HG03045 (cell line): Measurements from ENCODE around the gene RAB7A.
"Not testable (repeated sequence)": the region's sequence is repeated elsewhere in the genome, so short reads cannot be mapped to it uniquely, and the experiment has no call there.

Experiments used
- ATAC-seq: cut with Tn5 transposase; IDR thresholded peaks from one replicate; pipeline ENCODE4 v1.9.1; 2021; ENCODE audit warnings: mild to moderate bottlenecking, moderate library complexity; ENCODE audit not compliant: unreplicated experiment

The RAB7A gene

GRCh38 chr3:128815318-128816064 lies 89.5 kb downstream of the RAB7A start:
- no peak for ATAC-seq

DNA sequence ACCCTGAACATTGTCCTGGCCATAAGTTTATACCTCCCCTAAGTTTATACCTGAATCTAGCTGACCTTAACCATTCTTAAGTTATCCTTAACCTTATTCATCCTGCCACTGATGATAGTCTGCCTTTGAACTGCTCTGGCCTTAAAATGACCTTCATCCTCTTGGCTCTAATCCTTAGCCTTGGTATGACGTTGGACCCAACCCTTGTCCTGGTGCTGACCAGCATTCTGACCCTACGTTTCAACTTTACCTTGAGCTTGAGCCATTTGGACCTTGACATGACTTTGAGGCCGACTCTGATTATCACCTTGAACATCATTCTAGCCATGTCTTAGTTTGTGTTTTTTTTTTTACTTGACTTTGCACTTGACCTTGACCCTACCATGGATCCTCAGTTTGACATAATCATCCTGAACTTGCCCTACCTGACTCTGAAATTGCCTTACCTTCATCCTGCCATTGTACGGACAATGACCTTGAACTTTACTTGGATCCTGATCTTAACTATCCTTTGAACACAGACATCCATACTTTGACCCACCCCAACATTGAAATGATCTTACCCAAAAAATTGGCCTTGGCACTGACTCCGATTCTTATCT lies 92.3 kb downstream of the RAB7A start:
- no peak for ATAC-seq

DNA sequence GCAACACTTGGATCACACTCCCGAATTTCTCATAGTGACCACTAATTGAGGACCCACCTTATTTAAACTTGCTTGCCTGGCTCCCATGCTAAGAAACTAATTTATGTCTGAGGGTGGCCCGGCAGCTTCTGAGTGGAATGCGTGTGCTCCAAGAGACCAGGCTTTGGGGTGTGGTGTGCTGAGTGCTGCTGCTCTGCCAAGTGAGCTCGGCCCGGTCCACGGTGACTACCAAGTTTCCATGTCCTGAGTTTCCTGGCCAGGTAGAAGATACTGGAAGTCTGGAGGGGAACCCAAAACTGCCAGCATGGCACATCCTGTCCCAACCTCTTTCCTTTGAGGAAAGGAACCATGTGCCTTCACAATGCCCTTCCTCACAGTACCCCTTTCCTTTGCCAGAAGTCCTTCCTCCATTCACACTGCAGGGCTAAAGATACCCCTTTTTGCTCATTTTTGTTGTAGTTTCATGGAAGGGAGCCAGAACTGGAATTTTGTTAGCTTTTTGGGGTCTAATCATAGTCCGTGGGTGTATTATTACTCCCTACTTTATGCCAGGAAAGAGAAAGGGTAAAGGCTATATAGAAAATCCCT lies 94.4 kb downstream of the RAB7A start:
- ATAC-seq: no peak

DNA sequence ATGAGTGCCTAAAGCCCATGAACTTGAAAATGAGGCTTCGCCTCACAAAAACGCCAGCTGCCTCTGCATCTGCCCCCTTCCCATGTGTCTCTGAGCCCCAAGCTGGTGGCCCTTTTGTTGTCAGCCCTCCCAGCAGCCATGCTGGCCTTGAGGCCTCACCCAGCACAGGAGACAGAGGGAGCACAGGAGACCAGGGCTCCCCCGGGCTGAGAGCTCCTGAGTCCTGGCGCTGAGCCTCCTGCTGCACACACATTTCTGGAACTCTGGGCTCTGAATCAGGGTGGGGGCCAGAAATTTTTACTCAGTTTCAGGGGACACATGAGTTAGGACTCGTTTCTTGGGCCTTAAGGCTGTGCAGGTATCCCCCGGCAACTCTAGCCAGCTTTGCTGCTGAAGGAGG lies 97.0 kb downstream of the RAB7A start:
- no peak for ATAC-seq

DNA sequence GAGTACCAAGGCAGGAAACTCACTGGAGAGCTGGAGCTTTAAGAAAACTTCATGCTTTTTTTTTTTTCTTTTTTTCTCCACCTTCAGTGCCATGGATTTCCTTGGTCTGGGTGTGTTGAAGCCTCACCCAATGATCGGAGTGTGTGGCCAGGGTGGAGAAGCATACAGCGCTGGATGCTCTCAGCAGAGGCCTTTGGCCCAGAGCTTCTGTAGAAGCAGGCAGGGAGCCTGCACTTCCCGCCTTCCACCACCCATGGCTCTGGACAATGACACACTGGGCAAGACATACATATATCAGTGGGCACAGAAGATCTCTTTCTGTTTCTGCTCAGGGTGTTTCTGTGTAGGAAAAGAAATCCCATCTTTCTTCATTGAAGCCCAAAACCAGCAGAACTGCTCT lies 97.6 kb downstream of the RAB7A start:
- no peak for ATAC-seq

DNA sequence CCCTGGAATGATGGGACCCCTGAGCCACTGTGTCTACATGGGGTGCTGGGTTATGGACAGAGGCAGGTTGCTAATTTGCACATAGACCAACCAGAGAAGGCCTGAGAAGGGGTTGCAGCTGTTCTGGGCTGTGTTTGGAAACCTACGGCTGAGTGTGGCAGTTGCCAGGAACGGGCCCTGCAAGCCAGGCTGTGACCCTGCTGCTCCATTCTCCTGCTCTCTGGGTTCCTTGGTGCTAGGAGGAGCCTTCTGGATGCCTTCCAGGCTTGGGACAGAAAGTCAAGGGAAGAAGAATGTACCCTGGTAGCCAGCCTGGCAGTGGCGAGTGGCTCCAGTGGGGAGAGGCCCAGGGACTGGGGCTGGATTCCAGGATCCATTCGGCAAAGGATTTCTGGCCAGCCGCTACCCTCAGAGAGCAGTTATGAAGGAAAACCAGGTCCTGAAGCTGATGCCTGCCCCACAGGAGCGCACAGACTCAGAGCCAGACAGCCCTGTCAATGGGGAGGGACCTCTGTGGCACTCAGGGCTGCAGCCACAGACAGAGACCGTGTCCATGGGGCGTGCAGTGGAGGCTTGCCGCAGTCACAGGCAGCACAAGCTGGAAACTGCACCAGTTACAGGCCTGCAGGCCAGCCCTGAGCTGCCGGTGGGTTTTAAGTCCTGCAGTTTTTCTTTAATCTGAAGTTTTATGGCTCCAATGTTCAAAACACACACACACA lies 98.3 kb downstream of the RAB7A start:
- no peak for ATAC-seq

DNA sequence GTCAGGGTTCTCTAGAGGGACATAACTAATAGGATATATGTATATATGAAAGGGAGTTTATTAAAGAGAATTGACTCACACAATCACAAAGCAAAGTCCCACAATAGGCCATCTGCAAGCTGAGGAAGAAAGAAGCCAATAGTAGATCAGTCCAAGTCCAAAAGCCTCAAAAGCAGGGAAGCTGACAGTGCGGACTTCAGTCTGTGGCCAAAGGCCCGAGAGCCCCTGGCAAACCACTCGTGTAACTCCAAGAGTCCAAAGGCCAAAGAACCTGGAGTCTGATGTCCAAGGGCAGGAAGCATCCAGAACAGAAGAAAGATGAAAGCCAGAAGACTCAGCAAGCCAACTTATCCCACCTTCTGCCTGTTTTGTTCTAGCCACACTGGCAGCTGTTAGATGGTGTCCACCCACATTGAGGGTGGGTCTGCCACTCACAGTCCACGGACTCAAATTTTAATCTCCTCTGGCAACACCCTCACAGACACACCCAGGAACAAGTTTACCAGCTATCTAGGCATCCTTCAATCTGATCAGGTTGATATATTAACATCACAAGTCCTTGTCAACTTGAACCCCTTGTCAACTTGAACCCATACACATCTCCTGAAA lies 99.2 kb downstream of the RAB7A start:
- no peak for ATAC-seq

GRCh38 chr3:128829087-128829486 lies 103.1 kb downstream of the RAB7A start:
- not testable (repeated sequence) for ATAC-seq

GRCh38 chr3:128829925-128830625 lies 104.1 kb downstream of the RAB7A start:
- not testable (repeated sequence) for ATAC-seq

- ATAC-seq: not testable (repeated sequence)
These were observed 104.8 kb downstream of the RAB7A start for GRCh38 chr3:128830762-128831161.

DNA sequence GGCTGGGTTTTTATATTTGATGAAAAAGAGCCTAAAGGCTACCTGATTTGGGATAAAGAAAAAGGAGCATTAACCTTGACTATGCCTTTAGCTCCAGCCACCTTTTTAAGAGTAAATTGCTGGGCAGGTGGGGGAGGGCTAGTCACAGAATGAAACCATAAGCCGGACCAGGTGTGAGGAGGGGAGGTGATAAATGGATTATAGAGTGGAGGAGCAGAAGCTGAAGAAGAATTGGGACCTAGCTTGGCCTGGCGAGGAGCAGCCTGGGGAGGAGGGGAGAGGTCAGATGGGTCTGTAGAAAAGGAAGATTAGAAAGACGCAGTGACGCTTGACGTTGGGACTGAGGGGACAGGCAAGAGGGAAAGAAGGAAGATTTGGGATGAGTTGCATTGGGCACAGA lies 107.0 kb downstream of the RAB7A start:
- ATAC-seq: not testable (repeated sequence)

DNA sequence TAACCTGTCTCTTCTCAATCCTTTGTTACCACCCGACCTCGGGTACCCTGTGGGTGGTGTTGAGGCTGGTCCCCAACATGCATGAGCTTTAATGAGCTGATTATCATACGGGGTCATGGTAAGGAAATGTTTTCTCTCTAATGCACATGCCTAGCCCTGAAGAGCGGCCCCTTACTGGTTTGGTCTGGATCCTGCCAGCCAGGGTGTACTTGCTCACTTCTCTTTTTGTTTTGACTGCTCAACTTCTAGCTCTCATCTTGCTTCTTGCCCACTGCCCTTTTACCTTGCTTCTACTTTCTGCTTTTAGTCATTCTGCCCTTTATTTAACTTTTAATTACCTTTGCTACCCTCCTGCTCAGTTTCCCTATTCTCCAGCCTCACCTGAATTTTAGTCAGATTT lies 109.1 kb downstream of the RAB7A start:
- ATAC-seq: no peak

DNA sequence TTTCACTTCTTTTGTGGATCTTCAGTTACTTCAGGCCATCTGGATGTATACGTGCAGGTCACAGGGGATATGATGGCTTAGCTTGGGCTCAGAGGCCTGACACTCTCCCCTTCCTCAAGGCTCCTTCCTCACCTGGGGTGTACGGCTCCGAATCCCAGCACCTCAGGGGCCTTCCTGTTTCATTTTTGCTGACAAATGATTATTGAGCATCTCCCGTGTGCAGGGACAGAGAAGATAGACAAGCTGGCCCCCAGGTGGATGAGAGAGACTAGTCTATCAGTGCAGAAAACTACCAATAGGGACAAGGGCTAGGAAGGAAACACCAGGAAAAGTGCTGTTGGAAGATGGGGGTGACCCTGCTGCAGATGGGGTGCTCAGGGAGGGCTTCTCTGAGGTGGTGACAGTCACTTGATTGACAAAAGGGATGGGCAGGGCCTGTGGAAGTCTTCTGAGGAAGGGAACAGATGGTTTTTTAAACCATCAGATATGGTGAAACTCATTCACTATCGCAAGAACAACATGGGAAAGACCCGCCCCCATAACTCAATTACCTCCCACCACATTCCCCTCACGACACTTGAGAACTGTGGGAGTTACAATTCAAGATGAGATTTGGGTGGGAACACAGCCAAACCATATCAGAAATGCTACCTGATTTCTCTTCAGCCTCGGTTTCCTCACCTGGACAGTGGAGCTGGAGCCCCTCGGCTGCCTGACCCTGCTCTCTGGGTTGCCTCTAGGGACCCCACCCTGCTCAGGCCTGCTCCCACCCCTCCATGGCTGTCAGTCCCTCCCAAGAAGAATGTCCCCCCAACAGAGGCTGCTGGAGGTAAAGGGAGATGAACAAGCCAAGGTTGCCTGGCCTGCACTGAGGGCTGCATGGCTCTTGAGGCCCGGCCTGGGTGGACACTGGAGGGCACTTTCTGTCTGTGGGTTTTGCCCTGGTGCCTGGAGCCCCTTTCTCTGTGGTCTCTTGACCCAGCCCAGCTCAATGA lies 116.2 kb downstream of the RAB7A start:
- no peak for ATAC-seq

GRCh38 chr3:128844502-128844901 lies 118.5 kb downstream of the RAB7A start:
- no peak for ATAC-seq

DNA sequence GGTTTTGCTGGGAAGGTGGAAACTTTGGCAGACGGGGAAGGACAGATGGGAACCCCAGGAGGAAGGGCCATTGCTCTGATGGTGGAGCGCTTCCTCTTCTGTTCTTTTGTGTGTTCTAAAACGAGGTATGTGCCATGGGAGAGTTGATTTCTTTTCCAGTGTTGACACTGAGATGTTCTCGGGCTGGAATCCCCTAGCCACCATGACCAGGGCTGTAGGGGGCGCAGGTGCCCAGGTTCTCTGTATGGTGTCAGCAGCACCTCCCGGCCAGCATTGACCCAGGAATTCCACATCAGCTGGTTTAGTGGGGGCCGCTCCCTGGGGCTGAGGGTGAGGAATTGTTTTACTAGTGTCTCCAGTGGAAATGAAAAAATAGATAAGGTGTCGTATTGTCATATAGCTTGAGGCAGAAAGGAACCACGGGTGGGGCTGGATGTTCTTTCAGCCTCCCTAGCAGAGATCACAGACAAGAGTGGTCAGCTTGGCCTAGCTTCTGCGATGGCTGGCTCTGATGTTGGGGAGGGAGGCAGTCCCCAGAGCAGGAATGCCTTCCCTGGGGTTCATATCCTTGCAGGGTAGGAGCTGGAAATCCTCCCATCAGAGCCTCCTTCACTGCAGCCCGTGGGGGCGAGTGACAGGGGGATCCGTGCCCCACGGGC lies 119.3 kb downstream of the RAB7A start:
- ATAC-seq: no peak

DNA sequence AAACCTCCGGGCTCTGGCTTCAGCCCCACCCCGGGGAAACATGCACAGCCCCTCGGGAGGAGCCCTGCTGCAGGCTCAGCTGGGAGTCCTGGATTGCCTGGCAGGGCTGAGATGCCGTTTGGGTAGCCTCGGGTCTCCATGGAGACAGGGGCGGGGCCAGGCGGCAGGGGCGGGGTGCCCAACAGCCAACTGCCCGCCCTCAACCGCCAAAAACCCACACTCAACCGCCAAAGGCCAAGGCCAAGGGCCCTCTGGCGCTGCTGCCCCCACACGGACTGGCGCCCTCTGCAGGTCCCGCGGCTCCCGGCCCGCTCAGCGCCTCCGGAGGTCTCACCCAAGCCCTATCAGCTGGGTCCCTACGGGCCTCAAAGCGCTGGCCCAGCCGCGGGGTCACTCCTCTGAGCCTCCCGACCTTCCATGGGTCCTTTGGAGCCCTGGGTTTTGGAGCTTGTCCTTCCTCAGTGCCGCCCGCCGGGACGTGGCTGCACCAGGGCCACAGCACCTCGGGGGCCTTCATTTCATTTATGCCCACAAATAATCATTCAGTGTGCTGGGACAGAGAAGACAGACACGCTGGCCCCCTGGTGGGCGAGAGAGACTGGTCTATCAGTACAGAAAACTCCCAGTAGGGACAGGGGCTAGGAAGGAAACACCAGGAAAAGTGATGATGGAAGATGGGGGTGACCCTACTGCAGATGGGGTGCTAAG lies 119.9 kb downstream of the RAB7A start:
- ATAC-seq: peak; percentile 76

DNA sequence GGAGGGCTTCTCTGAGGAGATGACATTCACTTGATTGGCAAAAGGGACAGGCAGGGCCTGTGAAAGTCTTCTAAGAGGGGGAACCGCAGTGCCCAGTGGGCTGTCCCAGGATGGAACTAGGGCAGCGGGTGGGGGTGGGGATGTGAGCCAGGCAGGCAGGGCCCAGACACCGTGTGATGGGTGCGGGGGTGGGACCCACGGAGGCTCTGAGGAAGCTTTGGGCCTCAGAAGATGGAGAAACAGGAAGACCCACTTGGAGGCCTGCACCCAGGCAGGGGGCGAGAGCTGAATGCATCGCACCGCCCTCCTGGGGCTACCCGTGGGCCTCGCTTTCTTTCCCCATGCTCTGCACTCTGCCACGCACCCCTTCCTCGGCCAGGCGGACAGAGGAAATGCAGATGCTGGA lies 120.5 kb downstream of the RAB7A start:
- no peak for ATAC-seq

GRCh38 chr3:128847666-128848370 lies 121.8 kb downstream of the RAB7A start:
- no peak for ATAC-seq
